ENCODE measurements around the gene SFT2D2. TPM values are rescaled to one million over a fixed set of nuclear protein-coding genes. Genes with fewer than 3 reads are reported as not detected.

The SFT2D2 gene
- total RNA-seq, 2 donors from 2014 or later, result 32.5 to 34.3 TPM

- Mint-ChIP-seq H3K27me3 (ENCODE audit: insufficient read depth) (no peaks in the 10 kb centered on the region), H3K9me3 (no peaks in the 10 kb centered on the region), H3K27ac (no peak overlapping the region), H3K4me1 (peaks cover 11% of the 10 kb centered on the region), H3K36me3 (ENCODE audit: low read depth) (peaks cover 87% of the 10 kb centered on the region), H3K4me3 (no peak overlapping the region)
- H3K4me3 ChIP-seq (ENCODE audit: low read length), result no peak overlapping the region
- peaks cover 71% of the 10 kb centered on the region for H3K36me3 ChIP-seq (ENCODE audit: control insufficient read depth, insufficient read depth, low read length)
- H3K4me1 ChIP-seq (ENCODE audit: control insufficient read depth, insufficient read depth, low read length), result no peaks in the 10 kb centered on the region
- 90 to 91% methylated on average over 3 of the region's 3 CpGs for WGBS, 2 experiments (ENCODE audit: insufficient coverage in 1 of 2, insufficient read length in 1 of 2)
- H3K9me3 ChIP-seq (ENCODE audit: control insufficient read depth, low read length), result no peaks in the 10 kb centered on the region
- no peak for DNase-seq
- TF ChIP-seq CTCF (conservative IDR thresholded peaks at IDR 0.05), result no peak
- H3K9ac ChIP-seq (ENCODE audit: extremely low read depth, low read length, poor library complexity, severe bottlenecking), result no peak overlapping the region
- H3K27me3 ChIP-seq (ENCODE audit: control insufficient read depth, insufficient read depth, low read length, poor library complexity, severe bottlenecking), result no peaks in the 10 kb centered on the region
- H3K27ac ChIP-seq (ENCODE audit: low read depth, low read length), result no peak overlapping the region
Observed at GRCh38 chr1:168243636-168244212, 17.9 kb downstream of the SFT2D2 start.

- TF ChIP-seq CTCF (conservative IDR thresholded peaks at IDR 0.05), result no peak
Observed at GRCh38 chr1:168245042-168245441, 19.2 kb downstream of the SFT2D2 start.

GRCh38 chr1:168246506-168246905 is 20.7 kb downstream of the SFT2D2 start:
- Histone ChIP-seq H3K27me3 (ENCODE audit: control insufficient read depth, insufficient read depth, low read length, poor library complexity, severe bottlenecking) (no peaks in the 10 kb centered on the region), H3K9ac (ENCODE audit: extremely low read depth, low read length, poor library complexity, severe bottlenecking) (no peak overlapping the region), H3K4me1 (ENCODE audit: control insufficient read depth, insufficient read depth, low read length) (no peaks in the 10 kb centered on the region), H3K36me3 (ENCODE audit: control insufficient read depth, insufficient read depth, low read length) (peaks cover 73% of the 10 kb centered on the region), H3K27ac (ENCODE audit: low read depth, low read length) (no peak overlapping the region), H3K4me3 (ENCODE audit: low read length) (no peak overlapping the region), H3K9me3 (ENCODE audit: control insufficient read depth, low read length) (no peaks in the 10 kb centered on the region)
- Mint-ChIP-seq H3K36me3 (ENCODE audit: low read depth) (peaks cover 74% of the 10 kb centered on the region), H3K9me3 (no peaks in the 10 kb centered on the region), H3K4me3 (no peak overlapping the region), H3K27ac (no peak overlapping the region), H3K27me3 (ENCODE audit: insufficient read depth) (no peaks in the 10 kb centered on the region), H3K4me1 (peaks cover 20% of the 10 kb centered on the region)
- WGBS, 2 experiments (ENCODE audit: insufficient coverage in 1 of 2, insufficient read length in 1 of 2), result 91 to 96% methylated on average over 5 of the region's 5 CpGs
- TF ChIP-seq CTCF (conservative IDR thresholded peaks at IDR 0.05), result no peak
- DNase-seq, result no peak

More at GRCh38 chr1:168245042-168245441, 19.2 kb downstream of the SFT2D2 start:
- no peaks in the 10 kb centered on the region for H3K9me3 Mint-ChIP-seq
- H3K4me3 Mint-ChIP-seq, result no peak overlapping the region
- Histone ChIP-seq H3K4me3 (ENCODE audit: low read length) (no peak overlapping the region), H3K27me3 (ENCODE audit: control insufficient read depth, insufficient read depth, low read length, poor library complexity, severe bottlenecking) (no peaks in the 10 kb centered on the region), H3K36me3 (ENCODE audit: control insufficient read depth, insufficient read depth, low read length) (peaks cover 71% of the 10 kb centered on the region), H3K9me3 (ENCODE audit: control insufficient read depth, low read length) (no peaks in the 10 kb centered on the region), H3K9ac (ENCODE audit: extremely low read depth, low read length, poor library complexity, severe bottlenecking) (no peak overlapping the region), H3K27ac (ENCODE audit: low read depth, low read length) (no peak overlapping the region), H3K4me1 (ENCODE audit: control insufficient read depth, insufficient read depth, low read length) (no peaks in the 10 kb centered on the region)
- WGBS, 2 experiments (ENCODE audit: insufficient coverage in 1 of 2, insufficient read length in 1 of 2), result 94% methylated on average over 3 of the region's 3 CpGs; no CpG with 5 or more reads in 1 of the 2 experiments
- H3K36me3 Mint-ChIP-seq (ENCODE audit: low read depth), result peaks cover 83% of the 10 kb centered on the region
- H3K4me1 Mint-ChIP-seq, result peaks cover 17% of the 10 kb centered on the region
- no peaks in the 10 kb centered on the region for H3K27me3 Mint-ChIP-seq (ENCODE audit: insufficient read depth)
- no peak overlapping the region for H3K27ac Mint-ChIP-seq
- no peak for DNase-seq
